ENCODE data around the gene IQUB. TPM values are rescaled to one million over a fixed set of nuclear protein-coding genes. Genes with fewer than 3 reads are reported as not detected.

Gene IQUB
- total RNA-seq, 1 experiment from 2014 or later: 0.04 TPM

DNA sequence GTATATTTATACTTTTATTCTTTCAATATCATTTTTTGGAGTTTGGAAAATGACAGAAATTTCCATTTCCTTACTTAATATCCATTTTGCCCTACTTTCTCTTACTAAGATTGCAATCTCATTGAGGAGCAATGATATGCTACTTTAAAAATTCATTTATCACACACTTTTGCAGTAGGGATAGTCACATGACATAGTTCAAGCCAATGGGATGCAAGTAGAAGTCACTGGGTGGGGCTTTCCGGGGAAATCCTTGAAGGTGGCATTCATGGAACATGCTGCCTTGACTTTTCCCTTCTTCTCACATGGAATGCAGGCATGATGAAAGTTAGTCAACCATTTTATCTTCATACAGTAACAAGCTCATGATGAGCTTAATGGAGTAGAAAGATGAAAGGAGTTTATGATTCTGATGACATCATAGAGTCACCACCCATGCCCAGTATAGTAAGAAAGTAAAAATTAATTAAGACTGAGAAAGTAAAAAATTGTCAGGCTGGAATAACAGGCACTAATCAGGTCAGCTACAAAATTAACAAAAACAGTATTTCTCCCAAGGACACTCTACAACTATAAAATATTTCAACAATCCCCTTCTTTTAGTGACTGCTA lies 33.4 kb downstream of the IQUB start:
- POLR2A ChIA-PET (ENCODE audit: unreplicated experiment): no interaction called here
- Histone ChIP-seq H3K27me3 (ENCODE audit: low read length) (no peaks in the 10 kb centered on the region), H3K4me3 (ENCODE audit: low read length) (no peak overlapping the region), H3K9me3 (ENCODE audit: low read length) (no peaks in the 10 kb centered on the region), H3K79me2 (ENCODE audit: low read length) (no peaks in the 10 kb centered on the region), H3K4me1 (ENCODE audit: insufficient read depth, low read length) (no peaks in the 10 kb centered on the region), H3K4me2 (ENCODE audit: low read length) (no peak overlapping the region), H3K27ac (ENCODE audit: low read length) (no peak overlapping the region), H4K20me1 (ENCODE audit: low read length) (no peaks in the 10 kb centered on the region), H2AFZ (ENCODE audit: low read length) (no peak overlapping the region), H3K9me2 (replicated peaks; ENCODE audit: low read length) (no peaks in the 10 kb centered on the region), H3K9ac (ENCODE audit: low read length) (no peak overlapping the region), H3K36me3 (ENCODE audit: low read depth, low read length) (no peaks in the 10 kb centered on the region), H3F3A (ENCODE audit: low read length, unreplicated experiment) (no peaks in the 10 kb centered on the region)
- no TSS peak for BruUV-seq (replicated peaks)
- CTCF ChIA-PET: no interaction called here
- TF ChIP-seq EZH2phosphoT487 (IDR thresholded peaks at IDR 0.05; ENCODE audit: borderline replicate concordance, low read length) (no peak), EZH2 (IDR thresholded peaks at IDR 0.05; ENCODE audit: low read length, unreplicated experiment) (no peak), CTCF (conservative IDR thresholded peaks at IDR 0.05; ENCODE audit: low read depth, low read length) (no peak)
- ATAC-seq: no peak
- no peak for DNase-seq
- intact Hi-C loops (cut with micrococcal nuclease): no loop called here

DNA sequence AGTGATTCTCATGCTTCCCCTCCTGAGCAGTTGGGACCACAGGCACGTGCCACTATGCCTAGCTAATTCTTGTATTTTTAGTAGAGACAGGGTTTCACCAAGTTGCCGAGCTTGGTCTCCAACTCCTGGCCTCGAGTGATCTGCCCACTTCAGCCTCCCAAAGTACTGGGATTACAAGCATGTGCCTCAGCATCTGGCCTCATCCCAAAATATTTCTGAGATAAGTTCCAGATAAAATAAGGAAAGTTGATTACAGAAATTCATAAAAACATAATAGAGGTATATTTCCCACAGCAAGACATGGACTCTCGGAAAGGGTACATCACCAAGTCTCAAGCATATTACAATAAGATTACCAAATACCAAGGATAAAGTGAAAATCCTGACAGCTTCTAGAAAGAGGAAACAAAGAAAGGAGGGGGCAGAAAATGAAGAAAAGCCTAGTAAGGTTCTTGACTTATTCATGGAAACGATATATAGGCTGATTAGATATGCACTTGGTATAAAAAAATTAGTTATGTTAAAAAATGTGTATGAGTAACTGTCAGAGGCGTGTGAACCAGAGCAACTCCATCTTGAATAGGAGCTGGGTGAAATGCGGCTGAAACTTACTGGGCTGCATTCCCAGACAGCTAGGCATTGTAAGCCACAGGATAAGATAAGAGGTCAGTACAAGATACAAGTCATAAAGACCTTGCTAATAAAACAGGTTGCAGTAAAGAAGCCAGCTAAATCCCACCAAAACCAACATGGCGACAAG lies 35.0 kb downstream of the IQUB start:
- no peak overlapping the region for H3K9ac ChIP-seq (ENCODE audit: low read length)
- no peak overlapping the region for H2AFZ ChIP-seq (ENCODE audit: low read length)
- H3K9me2 ChIP-seq (replicated peaks; ENCODE audit: low read length): no peaks in the 10 kb centered on the region
- H3K36me3 ChIP-seq (ENCODE audit: low read depth, low read length): no peaks in the 10 kb centered on the region
- no peak overlapping the region for H3K4me2 ChIP-seq (ENCODE audit: low read length)
- no peaks in the 10 kb centered on the region for H3K9me3 ChIP-seq (ENCODE audit: low read length)
- no peak for ATAC-seq
- H3K4me3 ChIP-seq (ENCODE audit: low read length): no peak overlapping the region
- DNase-seq: no peak
- BruUV-seq (replicated peaks): no TSS peak
- ChIA-PET CTCF (no interaction called here), POLR2A (ENCODE audit: unreplicated experiment) (no interaction called here)
- no peaks in the 10 kb centered on the region for H3K79me2 ChIP-seq (ENCODE audit: low read length)
- H3F3A ChIP-seq (ENCODE audit: low read length, unreplicated experiment): no peaks in the 10 kb centered on the region
- intact Hi-C loops (cut with micrococcal nuclease): no loop called here
- H4K20me1 ChIP-seq (ENCODE audit: low read length): no peaks in the 10 kb centered on the region
- no peaks in the 10 kb centered on the region for H3K4me1 ChIP-seq (ENCODE audit: insufficient read depth, low read length)
- H3K27ac ChIP-seq (ENCODE audit: low read length): no peak overlapping the region
- no peaks in the 10 kb centered on the region for H3K27me3 ChIP-seq (ENCODE audit: low read length)
- no peak for TF ChIP-seq CTCF (conservative IDR thresholded peaks at IDR 0.05; ENCODE audit: low read depth, low read length)
- TF ChIP-seq EZH2phosphoT487 (IDR thresholded peaks at IDR 0.05; ENCODE audit: borderline replicate concordance, low read length): no peak
- TF ChIP-seq EZH2 (IDR thresholded peaks at IDR 0.05; ENCODE audit: low read length, unreplicated experiment): no peak

GRCh38 chr7:123498601-123499000 lies 35.8 kb downstream of the IQUB start:
- Histone ChIP-seq H3K79me2 (ENCODE audit: low read length) (no peaks in the 10 kb centered on the region), H3K4me1 (ENCODE audit: insufficient read depth, low read length) (no peaks in the 10 kb centered on the region), H3F3A (ENCODE audit: low read length, unreplicated experiment) (no peaks in the 10 kb centered on the region), H3K27ac (ENCODE audit: low read length) (no peak overlapping the region), H4K20me1 (ENCODE audit: low read length) (no peaks in the 10 kb centered on the region), H3K9me2 (replicated peaks; ENCODE audit: low read length) (no peaks in the 10 kb centered on the region), H3K4me2 (ENCODE audit: low read length) (no peak overlapping the region), H3K9me3 (ENCODE audit: low read length) (no peaks in the 10 kb centered on the region), H3K4me3 (ENCODE audit: low read length) (no peak overlapping the region), H3K27me3 (ENCODE audit: low read length) (no peaks in the 10 kb centered on the region), H2AFZ (ENCODE audit: low read length) (no peak overlapping the region), H3K9ac (ENCODE audit: low read length) (no peak overlapping the region), H3K36me3 (ENCODE audit: low read depth, low read length) (no peaks in the 10 kb centered on the region; the same call in 1 of the 2 replicates)
- ATAC-seq: no peak
- CTCF ChIA-PET: no interaction called here
- POLR2A ChIA-PET (ENCODE audit: unreplicated experiment): no interaction called here
- TF ChIP-seq CTCF (conservative IDR thresholded peaks at IDR 0.05; ENCODE audit: low read depth, low read length) (no peak), EZH2 (IDR thresholded peaks at IDR 0.05; ENCODE audit: low read length, unreplicated experiment) (no peak), EZH2phosphoT487 (IDR thresholded peaks at IDR 0.05; ENCODE audit: borderline replicate concordance, low read length) (no peak)
- no TSS peak for BruUV-seq (replicated peaks)
- intact Hi-C loops (cut with micrococcal nuclease): no loop called here
- no peak for DNase-seq

Data from PC-3 (cell line).